Placental epithelial cell (primary cell): ENCODE measurements around the gene CLEC17A. TPM values are rescaled to one million over a fixed set of nuclear protein-coding genes. Genes with fewer than 3 reads are reported as not detected.

Experiments
- small RNA-seq: library from RNA; depleted of rRNA; stranded (forward); fragments of <200 nt; gene quantifications from one replicate; pipeline ENCODE3, GENCODE V24; 2012
- total RNA-seq: library from RNA; depleted of rRNA; stranded (reverse); fragments of >200 nt; gene quantifications from 2 replicates; pipeline ENCODE4 v1.2.3, GENCODE V29; 2012

Gene CLEC17A
- not detected in 2 replicates for total RNA-seq

GRCh38 chr19:14582894-14583340 is at the start of gene CLEC17A:
CLEC17A (plus strand) TSS chr19:14583084; CDS start chr19:14583161, 77 bp downstream.

GRCh38 chr19:14571695-14572490 is 11.0 kb upstream of the CLEC17A start, which contains the start of gene NDUFB7:
NDUFB7 (minus strand) TSS chr19:14572066; CDS start chr19:14572000, 66 bp downstream.

Small RNA genes lying within 50 kb of the gene (small RNA-seq; reads per million reads assigned to genes)
- gene AC022149.2, result not detected
- gene RN7SL842P, result not detected

Other genes with a start within 250 kb of the CLEC17A start
- 16.1 and 30.7 TPM in 2 replicates for gene ADGRE5, start 201.6 kb upstream of the CLEC17A start, total RNA-seq
- gene DDX39A, start 163.7 kb upstream of the CLEC17A start, total RNA-seq, result 22.0 and 59.6 TPM in 2 replicates
- gene PKN1, start 149.8 kb upstream of the CLEC17A start, total RNA-seq, result 5.6 and 7.9 TPM in 2 replicates
- gene PTGER1, start 107.7 kb upstream of the CLEC17A start, total RNA-seq, result 0.79 and 1.7 TPM in 2 replicates
- 203 and 316 TPM in 2 replicates for gene GIPC1, start 87.0 kb upstream of the CLEC17A start, total RNA-seq
- 166 and 209 TPM in 2 replicates for gene DNAJB1, start 64.7 kb upstream of the CLEC17A start, total RNA-seq
- 69.9 and 111 TPM in 2 replicates for gene TECR, start 53.5 kb upstream of the CLEC17A start, total RNA-seq
- gene NDUFB7, start 11.0 kb upstream of the CLEC17A start, total RNA-seq, result 258 and 369 TPM in 2 replicates
- gene ADGRE3, start 91.8 kb downstream of the CLEC17A start, total RNA-seq, result not detected in 2 replicates
- gene ZNF333, start 107.0 kb downstream of the CLEC17A start, total RNA-seq, result 12.5 and 13.3 TPM in 2 replicates
- gene ADGRE2, start 195.5 kb downstream of the CLEC17A start, total RNA-seq, result 3.1 and 3.9 TPM in 2 replicates